ENCODE measurements around the gene IGBP1.
"Not testable (repeated sequence)": the region's sequence is repeated elsewhere in the genome, so short reads cannot be mapped to it uniquely, and the experiment has no call there.

IGBP1 gene

GRCh38 chrX:70174754-70175153 lies 41.5 kb downstream of the IGBP1 start:
- no peak overlapping the region for H3K27ac Mint-ChIP-seq
- no peaks in the 10 kb centered on the region for H3K27me3 Mint-ChIP-seq
- peaks cover 9% of the 10 kb centered on the region for H3K4me1 Mint-ChIP-seq (ENCODE audit: low read depth)
- no peaks in the 10 kb centered on the region for H3K36me3 Mint-ChIP-seq (ENCODE audit: low read depth)
- H3K9me3 Mint-ChIP-seq = no peaks in the 10 kb centered on the region
- H3K4me3 Mint-ChIP-seq = no peak overlapping the region
- intact Hi-C loops (cut with micrococcal nuclease) = no loop called here

GRCh38 chrX:70175338-70175737 lies 42.1 kb downstream of the IGBP1 start:
- no peaks in the 10 kb centered on the region for H3K36me3 Mint-ChIP-seq (ENCODE audit: low read depth)
- no peaks in the 10 kb centered on the region for H3K9me3 Mint-ChIP-seq
- no peak overlapping the region for H3K27ac Mint-ChIP-seq
- H3K4me1 Mint-ChIP-seq (ENCODE audit: low read depth) = peaks cover 9% of the 10 kb centered on the region
- H3K4me3 Mint-ChIP-seq = no peak overlapping the region
- intact Hi-C loops (cut with micrococcal nuclease) = no loop called here
- H3K27me3 Mint-ChIP-seq = no peaks in the 10 kb centered on the region

- Mint-ChIP-seq H3K4me1 (ENCODE audit: low read depth) (no peaks in the 10 kb centered on the region), H3K27me3 (no peaks in the 10 kb centered on the region), H3K27ac (no peak within 1 kb of the TSS), H3K36me3 (ENCODE audit: low read depth) (no peaks in the 10 kb centered on the region), H3K9me3 (no peaks in the 10 kb centered on the region), H3K4me3 (no peak within 1 kb of the TSS)
- intact Hi-C loops (cut with micrococcal nuclease) = no loop called here
Measured at GRCh38 chrX:70176938-70177533, 43.8 kb downstream of the IGBP1 start, which contains the start of gene DGAT2L6. Gene DGAT2L6, plus strand, starts transcription at chrX:70177483. Its CDS starts 100 bp downstream, at chrX:70177583.

- Mint-ChIP-seq H3K27ac (no peak overlapping the region), H3K4me3 (no peak overlapping the region), H3K27me3 (no peaks in the 10 kb centered on the region), H3K9me3 (no peaks in the 10 kb centered on the region), H3K36me3 (ENCODE audit: low read depth) (no peaks in the 10 kb centered on the region), H3K4me1 (ENCODE audit: low read depth) (no peaks in the 10 kb centered on the region)
- intact Hi-C loops (cut with micrococcal nuclease) = no loop called here
Measured at GRCh38 chrX:70183091-70183490, 49.8 kb downstream of the IGBP1 start.

GRCh38 chrX:70190225-70190624 lies 57.0 kb downstream of the IGBP1 start:
- Mint-ChIP-seq H3K4me3 (no peak overlapping the region), H3K27me3 (no peaks in the 10 kb centered on the region), H3K9me3 (peaks cover 5% of the 10 kb centered on the region), H3K27ac (no peak overlapping the region), H3K4me1 (ENCODE audit: low read depth) (no peaks in the 10 kb centered on the region), H3K36me3 (ENCODE audit: low read depth) (no peaks in the 10 kb centered on the region)
- intact Hi-C loops (cut with micrococcal nuclease) = no loop called here

- H3K27me3 Mint-ChIP-seq = peaks cover 1% of the 10 kb centered on the region
- H3K27ac Mint-ChIP-seq = no peak overlapping the region
- no peak overlapping the region for H3K4me3 Mint-ChIP-seq
- intact Hi-C loops (cut with micrococcal nuclease) = no loop called here
- no peaks in the 10 kb centered on the region for H3K36me3 Mint-ChIP-seq (ENCODE audit: low read depth)
- H3K4me1 Mint-ChIP-seq (ENCODE audit: low read depth) = peaks cover 5% of the 10 kb centered on the region
- H3K9me3 Mint-ChIP-seq = no peaks in the 10 kb centered on the region
Measured at GRCh38 chrX:70196961-70197720, 63.9 kb downstream of the IGBP1 start.

GRCh38 chrX:70201732-70202131 lies 68.5 kb downstream of the IGBP1 start:
- Mint-ChIP-seq H3K9me3 (no peaks in the 10 kb centered on the region), H3K27ac (no peak overlapping the region), H3K36me3 (ENCODE audit: low read depth) (no peaks in the 10 kb centered on the region), H3K4me1 (ENCODE audit: low read depth) (peaks cover 5% of the 10 kb centered on the region), H3K27me3 (peaks cover 3% of the 10 kb centered on the region), H3K4me3 (no peak overlapping the region)
- intact Hi-C loops (cut with micrococcal nuclease) = no loop called here

- Mint-ChIP-seq H3K4me1 (ENCODE audit: low read depth) (no peaks in the 10 kb centered on the region), H3K36me3 (ENCODE audit: low read depth) (no peaks in the 10 kb centered on the region), H3K4me3 (no peak overlapping the region), H3K27me3 (peaks cover 1% of the 10 kb centered on the region), H3K27ac (no peak overlapping the region), H3K9me3 (no peaks in the 10 kb centered on the region)
- intact Hi-C loops (cut with micrococcal nuclease) = no loop called here
Measured at GRCh38 chrX:70208479-70208878, 75.2 kb downstream of the IGBP1 start.

GRCh38 chrX:70209570-70209969 lies 76.3 kb downstream of the IGBP1 start:
- H3K27ac Mint-ChIP-seq; H3K4me1 Mint-ChIP-seq (ENCODE audit: low read depth); H3K36me3 Mint-ChIP-seq (ENCODE audit: low read depth); intact Hi-C loops (cut with micrococcal nuclease); H3K4me3 Mint-ChIP-seq; H3K27me3 Mint-ChIP-seq; H3K9me3 Mint-ChIP-seq: not testable (repeated sequence)

Measured in dendritic cell treated with granulocyte-macrophage colony-stimulating factor and Interleukin-4, amounts not matched to agents 40 ng/mL and 50 ng/mL, for 4 days (primary cell).